WERI-Rb-1 (cell line): ENCODE data around the gene MID1.

ENCODE experiments used
- DNase-seq: peaks from one replicate; pipeline ENCODE4 v3.0.0-alpha.2; 2020
- H3K27ac ChIP-seq: fragments of 250-450 bp; sonication (Bioruptor Pico); 2 replicates; pipeline ENCODE4 v1.5.1; 2020; ENCODE audit warnings: mild to moderate bottlenecking, moderate library complexity
- H3K27me3 ChIP-seq: fragments of 250-450 bp; sonication (Bioruptor Pico); 2 replicates; pipeline ENCODE4 v1.5.1; 2021; ENCODE audit warnings: mild to moderate bottlenecking, low read depth, moderate library complexity; ENCODE audit not compliant: insufficient read depth, severe bottlenecking
- H3K36me3 ChIP-seq: fragments of 250-450 bp; sonication (Bioruptor Pico); 2 replicates; pipeline ENCODE4 v1.5.1; 2020; ENCODE audit warnings: mild to moderate bottlenecking, moderate library complexity
- H3K4me3 ChIP-seq: 2 replicates; pipeline ENCODE4 v1.5.1; 2011; ENCODE audit warnings: low read depth, mild to moderate bottlenecking, control low read depth, low read length
- H3K9me3 ChIP-seq: fragments of 250-450 bp; sonication (Bioruptor Pico); 2 replicates; pipeline ENCODE4 v1.5.1; 2021; ENCODE audit warnings: mild to moderate bottlenecking, moderate library complexity; ENCODE audit not compliant: severe bottlenecking
- TF ChIP-seq, protein P1 (sequence below): IDR thresholded peaks from 2 replicates; pipeline ENCODE4 v1.5.1; 2011; ENCODE audit warnings: low read depth, mild to moderate bottlenecking, control low read depth, inconsistent platforms, low read length

Gene MID1

DNA sequence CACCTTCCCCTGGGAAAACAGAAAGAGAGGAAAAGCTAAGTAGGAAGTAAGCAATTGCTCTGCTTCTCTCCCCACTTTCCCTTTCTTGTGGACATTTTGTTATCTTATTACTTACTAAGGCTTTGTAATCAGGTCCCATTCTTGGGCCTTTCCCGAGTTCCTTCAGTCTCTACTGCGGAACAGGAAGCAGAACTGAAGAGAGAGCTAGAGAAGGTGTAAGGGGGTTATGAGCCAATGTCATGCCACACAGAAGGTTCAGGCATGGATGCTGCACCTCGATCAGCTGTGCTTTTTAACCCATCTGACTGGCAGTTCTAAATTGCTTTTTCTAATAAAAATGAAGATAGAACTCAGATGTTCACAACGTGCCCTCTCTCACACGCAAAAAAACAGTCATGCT, 83.6 kb downstream of the MID1 start:
- TF ChIP-seq, protein P1, sequence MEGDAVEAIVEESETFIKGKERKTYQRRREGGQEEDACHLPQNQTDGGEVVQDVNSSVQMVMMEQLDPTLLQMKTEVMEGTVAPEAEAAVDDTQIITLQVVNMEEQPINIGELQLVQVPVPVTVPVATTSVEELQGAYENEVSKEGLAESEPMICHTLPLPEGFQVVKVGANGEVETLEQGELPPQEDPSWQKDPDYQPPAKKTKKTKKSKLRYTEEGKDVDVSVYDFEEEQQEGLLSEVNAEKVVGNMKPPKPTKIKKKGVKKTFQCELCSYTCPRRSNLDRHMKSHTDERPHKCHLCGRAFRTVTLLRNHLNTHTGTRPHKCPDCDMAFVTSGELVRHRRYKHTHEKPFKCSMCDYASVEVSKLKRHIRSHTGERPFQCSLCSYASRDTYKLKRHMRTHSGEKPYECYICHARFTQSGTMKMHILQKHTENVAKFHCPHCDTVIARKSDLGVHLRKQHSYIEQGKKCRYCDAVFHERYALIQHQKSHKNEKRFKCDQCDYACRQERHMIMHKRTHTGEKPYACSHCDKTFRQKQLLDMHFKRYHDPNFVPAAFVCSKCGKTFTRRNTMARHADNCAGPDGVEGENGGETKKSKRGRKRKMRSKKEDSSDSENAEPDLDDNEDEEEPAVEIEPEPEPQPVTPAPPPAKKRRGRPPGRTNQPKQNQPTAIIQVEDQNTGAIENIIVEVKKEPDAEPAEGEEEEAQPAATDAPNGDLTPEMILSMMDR: no peak
- Histone ChIP-seq H3K36me3 (no peaks in the 10 kb centered on the region), H3K27me3 (no peaks in the 10 kb centered on the region), H3K27ac (no peak overlapping the region), H3K9me3 (no peaks in the 10 kb centered on the region), H3K4me3 (no peak overlapping the region)
- DNase-seq: no peak

DNA sequence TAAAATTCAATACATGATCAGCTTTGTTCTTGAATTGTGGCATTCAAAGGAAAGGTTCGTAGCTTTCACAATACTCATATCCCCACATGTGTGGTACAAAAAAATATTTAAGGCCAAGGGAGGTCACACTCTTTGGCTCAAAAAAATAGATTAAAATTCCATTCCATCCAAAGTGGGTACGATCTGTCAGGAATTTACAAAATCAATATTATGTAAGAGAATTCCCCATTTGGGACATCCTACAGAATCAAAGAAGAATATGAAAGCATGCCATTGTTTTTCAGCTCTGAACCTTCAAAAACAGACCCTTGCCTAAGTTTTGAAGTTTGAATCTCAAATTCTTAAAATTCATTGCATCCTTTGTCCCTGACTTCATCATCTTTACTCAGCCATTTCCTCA, 85.8 kb downstream of the MID1 start:
- Histone ChIP-seq H3K27ac (no peak overlapping the region), H3K9me3 (no peaks in the 10 kb centered on the region), H3K27me3 (no peaks in the 10 kb centered on the region), H3K4me3 (no peak overlapping the region), H3K36me3 (no peaks in the 10 kb centered on the region)
- no peak for DNase-seq
- TF ChIP-seq, protein P1: no peak

DNA sequence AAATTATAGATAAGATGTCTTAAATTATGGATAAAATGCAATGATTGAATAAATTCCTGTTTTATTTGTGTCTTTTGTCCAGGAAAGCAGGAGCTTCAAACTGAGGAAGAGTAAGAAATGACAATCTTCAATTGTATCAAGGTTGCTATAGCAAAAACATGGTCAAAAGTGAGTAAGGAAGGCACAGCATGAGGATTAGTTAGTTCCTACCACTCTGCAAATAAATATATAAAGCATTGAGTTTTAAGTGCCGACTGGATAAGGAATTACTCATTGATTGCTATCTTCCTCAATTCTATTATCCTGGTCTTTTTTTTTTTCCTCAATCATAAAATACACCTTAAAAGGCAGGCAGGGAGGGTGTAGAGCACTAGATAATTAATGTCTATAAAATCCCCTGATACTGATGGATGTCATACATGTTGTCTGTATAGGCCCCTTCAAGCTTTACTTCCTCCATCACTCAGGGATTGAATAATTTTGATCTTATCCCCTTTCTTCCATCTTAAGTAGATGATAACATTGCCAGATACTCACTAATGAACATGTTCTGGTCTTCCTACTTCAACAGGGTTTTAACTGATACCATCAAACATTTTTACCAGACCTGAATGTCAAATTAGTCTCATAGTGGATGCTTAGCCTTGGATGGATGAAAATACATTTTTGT, 86.6 kb downstream of the MID1 start:
- no peak for DNase-seq
- Histone ChIP-seq H3K36me3 (no peaks in the 10 kb centered on the region), H3K9me3 (no peaks in the 10 kb centered on the region), H3K4me3 (no peak overlapping the region), H3K27me3 (no peaks in the 10 kb centered on the region), H3K27ac (no peak overlapping the region)
- TF ChIP-seq, protein P1: no peak

DNA sequence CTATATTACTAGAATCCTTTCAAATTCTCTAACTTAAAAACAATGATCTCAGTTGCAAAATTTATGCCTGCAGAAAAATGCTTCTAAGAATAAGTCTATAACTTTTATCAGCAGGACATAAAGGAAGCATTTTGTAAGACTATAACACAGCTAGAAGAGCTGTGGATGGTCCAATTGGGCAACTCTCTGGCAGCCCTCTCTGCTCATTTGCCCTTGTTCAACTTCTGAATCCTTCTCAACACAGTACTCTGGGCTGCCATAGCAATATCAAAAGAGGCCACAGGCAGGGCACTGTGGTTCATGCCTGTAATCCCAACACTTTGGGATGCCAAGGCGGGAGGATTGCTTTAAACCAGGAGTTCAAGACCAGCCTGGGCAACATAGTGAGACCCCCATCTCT, 88.5 kb downstream of the MID1 start:
- TF ChIP-seq, protein P1: no peak
- no peaks in the 10 kb centered on the region for H3K36me3 ChIP-seq
- H3K9me3 ChIP-seq: no peaks in the 10 kb centered on the region
- no peak overlapping the region for H3K27ac ChIP-seq
- no peak for DNase-seq
- no peaks in the 10 kb centered on the region for H3K27me3 ChIP-seq
- H3K4me3 ChIP-seq: no peak overlapping the region

DNA sequence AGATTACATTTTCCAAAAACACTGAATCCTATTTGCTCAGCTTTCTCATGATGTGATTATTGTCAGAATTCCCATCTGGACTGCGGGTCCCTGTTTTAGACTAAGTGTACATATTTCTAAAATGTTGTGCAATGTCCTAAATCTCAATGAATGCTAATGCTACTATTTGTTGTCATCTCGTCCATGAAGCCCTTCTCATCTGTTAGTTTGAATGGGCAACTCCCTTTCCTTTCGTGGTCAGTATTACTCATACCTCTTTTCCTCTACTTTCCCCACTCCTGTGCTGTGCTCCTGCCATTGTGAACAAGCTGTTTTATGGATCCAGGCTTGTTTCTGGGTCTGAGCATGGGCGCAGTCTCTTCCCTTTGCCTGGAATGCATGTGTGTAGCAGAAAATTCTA, 91.0 kb downstream of the MID1 start:
- TF ChIP-seq, protein P1: no peak
- Histone ChIP-seq H3K4me3 (no peak overlapping the region), H3K27me3 (no peaks in the 10 kb centered on the region), H3K27ac (no peak overlapping the region), H3K36me3 (no peaks in the 10 kb centered on the region), H3K9me3 (no peaks in the 10 kb centered on the region)
- no peak for DNase-seq

DNA sequence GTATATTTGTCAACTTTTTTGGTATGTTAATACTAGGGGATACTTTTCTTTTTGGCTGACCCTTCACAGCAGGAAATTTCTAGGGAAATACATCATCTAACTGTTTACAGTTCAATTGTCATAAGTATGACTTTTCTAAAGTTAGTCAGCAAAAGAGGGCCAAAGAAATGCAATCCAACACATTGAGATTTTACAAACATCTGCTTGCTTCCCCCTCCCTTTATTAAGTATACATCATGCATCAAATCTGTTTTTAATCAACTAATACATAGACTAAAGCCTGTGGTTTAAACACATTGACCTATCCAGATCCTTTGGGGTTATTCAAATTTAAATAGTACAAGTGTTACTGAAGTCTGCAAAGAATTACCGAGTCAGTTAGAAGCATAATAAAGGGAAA, 93.9 kb downstream of the MID1 start:
- Histone ChIP-seq H3K27ac (no peak overlapping the region), H3K4me3 (no peak overlapping the region), H3K36me3 (no peaks in the 10 kb centered on the region), H3K27me3 (no peaks in the 10 kb centered on the region), H3K9me3 (no peaks in the 10 kb centered on the region)
- TF ChIP-seq, protein P1: no peak
- DNase-seq: no peak
